GM23338 (cell line): ENCODE results near the gene KLC1. TPM values are rescaled to one million over a fixed set of nuclear protein-coding genes. Genes with fewer than 3 reads are reported as not detected.

Source experiments
- ATAC-seq: fragments of 200-7000 bp; cut with Tn5 transposase; 3 replicates; pipeline ENCODE4 v1.9.1; 2020
- DNase-seq: peaks from one replicate; pipeline ENCODE4 v3.0.0-alpha.2; 2015; ENCODE audit warnings: low spot score
- H2AFZ ChIP-seq: fragments of 200-600 bp; sonication (generic); 2 replicates; pipeline ENCODE4 v1.8.0; 2016; ENCODE audit warnings: antibody characterized with exemption, mild to moderate bottlenecking, moderate library complexity
- H3F3A ChIP-seq: fragments of 200-600 bp; sonication (generic); replicated peaks from 2 replicates; pipeline ENCODE4 v1.8.0; 2017; ENCODE audit warnings: antibody characterized with exemption, mixed run types, low read depth
- H3K27ac ChIP-seq: fragments of 200-600 bp; sonication (generic); 2 replicates; pipeline ENCODE4 v1.6.1; 2016; ENCODE audit warnings: low read depth
- H3K27me3 ChIP-seq: fragments of 200-600 bp; sonication (generic); 2 replicates; pipeline ENCODE4 v1.8.0; 2016; ENCODE audit warnings: mild to moderate bottlenecking, mixed run types, moderate library complexity; ENCODE audit not compliant: insufficient read depth
- H3K36me3 ChIP-seq: fragments of 200-600 bp; sonication (generic); 2 replicates; pipeline ENCODE4 v1.8.0; 2016; ENCODE audit warnings: mild to moderate bottlenecking; ENCODE audit not compliant: insufficient read depth
- H3K4me1 ChIP-seq: fragments of 200-600 bp; sonication (generic); 2 replicates; pipeline ENCODE4 v1.8.0; 2016; ENCODE audit warnings: mild to moderate bottlenecking, moderate library complexity; ENCODE audit not compliant: insufficient read depth
- H3K4me2 ChIP-seq: fragments of 200-600 bp; sonication (generic); 2 replicates; pipeline ENCODE4 v1.7.1; 2017; ENCODE audit warnings: mixed run types
- H3K4me3 ChIP-seq: fragments of 200-600 bp; sonication (generic); 2 replicates; pipeline ENCODE4 v1.6.1; 2016; ENCODE audit warnings: mixed run types
- H3K79me2 ChIP-seq: fragments of 200-600 bp; sonication (generic); replicated peaks from 2 replicates; pipeline ENCODE4 v1.8.0; 2017; ENCODE audit warnings: mild to moderate bottlenecking; ENCODE audit not compliant: insufficient read depth
- H3K9me2 ChIP-seq: fragments of 200-600 bp; sonication (generic); 2 replicates; pipeline ENCODE4 v1.8.0; 2017; ENCODE audit not compliant: insufficient read depth
- H4K20me1 ChIP-seq: fragments of 200-600 bp; sonication (generic); replicated peaks from 2 replicates; pipeline ENCODE4 v1.8.0; 2017; ENCODE audit warnings: mild to moderate bottlenecking; ENCODE audit not compliant: insufficient read depth
- H3K27ac Mint-ChIP-seq: 2 replicates; pipeline ENCODE4 v1.8.0; 2020; ENCODE audit warnings: inconsistent platforms, mild to moderate bottlenecking, moderate library complexity, mixed read lengths
- H3K27me3 Mint-ChIP-seq: 3 replicates; pipeline ENCODE4 v1.8.0; 2022; ENCODE audit warnings: low read depth, mild to moderate bottlenecking, moderate library complexity, mixed read lengths, inconsistent platforms; ENCODE audit not compliant: insufficient read depth, poor library complexity
- H3K36me3 Mint-ChIP-seq: 3 replicates; pipeline ENCODE4 v1.8.0; 2021; ENCODE audit warnings: low read depth, mild to moderate bottlenecking, inconsistent platforms, moderate library complexity, mixed read lengths
- H3K4me1 Mint-ChIP-seq: 3 replicates; pipeline ENCODE4 v1.8.0; 2020; ENCODE audit warnings: mild to moderate bottlenecking, inconsistent platforms, mixed read lengths
- H3K4me3 Mint-ChIP-seq: 3 replicates; pipeline ENCODE4 v1.8.0; 2021; ENCODE audit warnings: moderate library complexity, mild to moderate bottlenecking, inconsistent platforms, mixed read lengths
- H3K9me3 Mint-ChIP-seq: 3 replicates; pipeline ENCODE4 v1.8.0; 2020; ENCODE audit warnings: moderate library complexity, mild to moderate bottlenecking, inconsistent platforms, mixed read lengths
- CREB1 ChIP-seq: fragments of 250-450 bp; sonication (Bioruptor Pico); IDR thresholded peaks from 2 replicates; pipeline ENCODE4 v1.5.0; 2020; ENCODE audit warnings: low read depth, mild to moderate bottlenecking, moderate library complexity
- EZH2 ChIP-seq: fragments of 200-600 bp; sonication (generic); IDR thresholded peaks from one replicate; pipeline ENCODE4 v1.8.0; 2017; ENCODE audit warnings: antibody characterized with exemption, mild to moderate bottlenecking, low read depth; ENCODE audit not compliant: unreplicated experiment
- EZH2phosphoT487 ChIP-seq: fragments of 200-600 bp; sonication (generic); IDR thresholded peaks from one replicate; pipeline ENCODE4 v1.8.1; 2018; ENCODE audit warnings: antibody characterized with exemption; ENCODE audit not compliant: unreplicated experiment
- JUNB ChIP-seq: IDR thresholded peaks from one replicate; pipeline ENCODE4 v1.6.1; 2016; ENCODE audit warnings: antibody characterized with exemption; ENCODE audit not compliant: unreplicated experiment
- NANOG ChIP-seq: IDR thresholded peaks from 2 replicates; pipeline ENCODE4 v1.6.1; 2016; ENCODE audit warnings: antibody characterized with exemption, borderline replicate concordance
- POLR2AphosphoS5 ChIP-seq: IDR thresholded peaks from 2 replicates; pipeline ENCODE4 v1.6.1; 2016; ENCODE audit warnings: antibody characterized with exemption, low read depth
- STAT1 ChIP-seq: IDR thresholded peaks from one replicate; pipeline ENCODE4 v1.6.1; 2016; ENCODE audit warnings: antibody characterized with exemption; ENCODE audit not compliant: unreplicated experiment
- ZNF114 ChIP-seq: fragments of 250-450 bp; sonication (Bioruptor Pico); IDR thresholded peaks from 2 replicates; pipeline ENCODE4 v1.5.0; 2020; ENCODE audit warnings: mild to moderate bottlenecking, moderate library complexity
- ZNF331 ChIP-seq: fragments of 250-450 bp; sonication (Bioruptor Pico); IDR thresholded peaks from 2 replicates; pipeline ENCODE4 v1.5.0; 2020; ENCODE audit warnings: low read depth, mild to moderate bottlenecking, moderate library complexity
- polyA plus RNA-seq: library from polyadenylated mRNA; unstranded; fragments of >200 nt; fragmentation: Nextera tagmentation; extraction: Ambion mirVana; gene quantifications from 2 replicates; pipeline ENCODE4 v1.2.1, GENCODE V29; 2016
- total RNA-seq: library from RNA; depleted of rRNA; stranded (reverse); fragments of >200 nt; shearing (Covaris generic); gene quantifications from 2 replicates; pipeline ENCODE4 v1.2.3, GENCODE V29; 2014
- TF ChIP-seq, protein P1 (sequence below), 2 experiments: fragments of 200-600 bp in 1 of 2; sonication (generic) in 1 of 2; conservative IDR thresholded peaks; 2 replicates each; pipeline versions ENCODE4 v1.5.1 to v1.6.1; 2016 to 2017; ENCODE audit warnings: antibody characterized with exemption in 2 of 2, low read depth in 2 of 2, mild to moderate bottlenecking in 2 of 2, moderate library complexity in 1 of 2
- TF ChIP-seq, protein P2 (sequence below): IDR thresholded peaks from one replicate; pipeline ENCODE4 v1.6.1; 2018; ENCODE audit warnings: antibody characterized with exemption; ENCODE audit not compliant: unreplicated experiment

The KLC1 gene
- total and polyA plus RNA-seq, 2 experiments from 2014 or later: 165 to 308 TPM

DNA sequence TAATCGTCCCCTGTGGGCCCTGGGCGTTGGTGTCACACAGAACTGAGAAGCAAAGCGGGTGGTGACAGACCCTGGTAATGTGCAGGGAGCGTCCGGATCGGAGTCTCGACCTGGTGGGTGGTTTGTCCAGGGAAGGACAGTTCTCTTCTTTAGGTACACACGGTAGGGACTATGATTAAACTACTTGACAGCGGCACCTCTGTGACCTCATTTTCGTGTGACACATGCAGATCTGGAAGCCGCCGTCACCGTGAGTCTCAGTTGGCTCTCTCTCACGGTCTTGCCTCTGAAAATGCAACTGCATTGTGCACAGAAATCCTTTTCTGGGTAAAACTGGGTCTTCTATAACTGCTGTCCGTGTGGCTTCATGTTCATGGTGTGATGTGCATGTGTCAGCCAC lies 54.1 kb downstream of the KLC1 start (continued):
- TF ChIP-seq, protein P1, sequence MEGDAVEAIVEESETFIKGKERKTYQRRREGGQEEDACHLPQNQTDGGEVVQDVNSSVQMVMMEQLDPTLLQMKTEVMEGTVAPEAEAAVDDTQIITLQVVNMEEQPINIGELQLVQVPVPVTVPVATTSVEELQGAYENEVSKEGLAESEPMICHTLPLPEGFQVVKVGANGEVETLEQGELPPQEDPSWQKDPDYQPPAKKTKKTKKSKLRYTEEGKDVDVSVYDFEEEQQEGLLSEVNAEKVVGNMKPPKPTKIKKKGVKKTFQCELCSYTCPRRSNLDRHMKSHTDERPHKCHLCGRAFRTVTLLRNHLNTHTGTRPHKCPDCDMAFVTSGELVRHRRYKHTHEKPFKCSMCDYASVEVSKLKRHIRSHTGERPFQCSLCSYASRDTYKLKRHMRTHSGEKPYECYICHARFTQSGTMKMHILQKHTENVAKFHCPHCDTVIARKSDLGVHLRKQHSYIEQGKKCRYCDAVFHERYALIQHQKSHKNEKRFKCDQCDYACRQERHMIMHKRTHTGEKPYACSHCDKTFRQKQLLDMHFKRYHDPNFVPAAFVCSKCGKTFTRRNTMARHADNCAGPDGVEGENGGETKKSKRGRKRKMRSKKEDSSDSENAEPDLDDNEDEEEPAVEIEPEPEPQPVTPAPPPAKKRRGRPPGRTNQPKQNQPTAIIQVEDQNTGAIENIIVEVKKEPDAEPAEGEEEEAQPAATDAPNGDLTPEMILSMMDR (conservative IDR thresholded peaks at IDR 0.05; ENCODE audit: low read depth in 2 of 2): no peak
- TF ChIP-seq STAT1 (no peak), EZH2 (no peak), NANOG (no peak), EZH2phosphoT487 (no peak), ZNF331 (CRISPR knock-in tag) (no peak), CREB1 (no peak), ZNF114 (CRISPR knock-in tag) (no peak)
- TF ChIP-seq, protein P2, sequence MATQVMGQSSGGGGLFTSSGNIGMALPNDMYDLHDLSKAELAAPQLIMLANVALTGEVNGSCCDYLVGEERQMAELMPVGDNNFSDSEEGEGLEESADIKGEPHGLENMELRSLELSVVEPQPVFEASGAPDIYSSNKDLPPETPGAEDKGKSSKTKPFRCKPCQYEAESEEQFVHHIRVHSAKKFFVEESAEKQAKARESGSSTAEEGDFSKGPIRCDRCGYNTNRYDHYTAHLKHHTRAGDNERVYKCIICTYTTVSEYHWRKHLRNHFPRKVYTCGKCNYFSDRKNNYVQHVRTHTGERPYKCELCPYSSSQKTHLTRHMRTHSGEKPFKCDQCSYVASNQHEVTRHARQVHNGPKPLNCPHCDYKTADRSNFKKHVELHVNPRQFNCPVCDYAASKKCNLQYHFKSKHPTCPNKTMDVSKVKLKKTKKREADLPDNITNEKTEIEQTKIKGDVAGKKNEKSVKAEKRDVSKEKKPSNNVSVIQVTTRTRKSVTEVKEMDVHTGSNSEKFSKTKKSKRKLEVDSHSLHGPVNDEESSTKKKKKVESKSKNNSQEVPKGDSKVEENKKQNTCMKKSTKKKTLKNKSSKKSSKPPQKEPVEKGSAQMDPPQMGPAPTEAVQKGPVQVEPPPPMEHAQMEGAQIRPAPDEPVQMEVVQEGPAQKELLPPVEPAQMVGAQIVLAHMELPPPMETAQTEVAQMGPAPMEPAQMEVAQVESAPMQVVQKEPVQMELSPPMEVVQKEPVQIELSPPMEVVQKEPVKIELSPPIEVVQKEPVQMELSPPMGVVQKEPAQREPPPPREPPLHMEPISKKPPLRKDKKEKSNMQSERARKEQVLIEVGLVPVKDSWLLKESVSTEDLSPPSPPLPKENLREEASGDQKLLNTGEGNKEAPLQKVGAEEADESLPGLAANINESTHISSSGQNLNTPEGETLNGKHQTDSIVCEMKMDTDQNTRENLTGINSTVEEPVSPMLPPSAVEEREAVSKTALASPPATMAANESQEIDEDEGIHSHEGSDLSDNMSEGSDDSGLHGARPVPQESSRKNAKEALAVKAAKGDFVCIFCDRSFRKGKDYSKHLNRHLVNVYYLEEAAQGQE: no peak

DNA sequence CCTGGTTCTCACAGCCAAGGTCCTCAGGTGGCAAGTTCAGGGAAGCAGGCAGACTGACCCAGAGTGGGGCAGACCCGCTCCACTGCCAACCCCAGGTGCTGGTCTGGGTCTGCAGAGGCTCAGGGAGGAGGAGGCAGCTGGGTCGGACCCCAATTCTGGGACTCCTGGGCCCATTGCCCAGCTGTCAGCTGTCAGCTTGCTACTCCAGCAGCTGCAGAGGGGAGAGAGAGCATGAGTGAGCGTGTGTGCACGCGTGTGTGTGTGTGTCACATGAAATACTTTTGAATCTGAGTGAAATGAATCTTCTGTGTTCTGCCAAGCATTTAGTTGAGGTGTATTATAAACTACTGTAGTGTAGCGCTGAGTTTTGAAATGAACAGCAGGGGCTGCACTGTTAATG lies 55.5 kb downstream of the KLC1 start:
- DNase-seq (no peak), ATAC-seq (no peak)
- Histone ChIP-seq H3K27me3 (no peaks in the 10 kb centered on the region), H3K4me1 (no peaks in the 10 kb centered on the region), H3K4me2 (no peak overlapping the region), H3F3A (peaks cover 11% of the 10 kb centered on the region; the same call in 1 of the 2 replicates), H3K4me3 (no peak overlapping the region), H2AFZ (no peak overlapping the region), H4K20me1 (peaks cover 35% of the 10 kb centered on the region), H3K27ac (no peak overlapping the region), H3K79me2 (peaks cover 39% of the 10 kb centered on the region), H3K36me3 (peaks cover 58% of the 10 kb centered on the region), H3K9me2 (no peaks in the 10 kb centered on the region)
- Mint-ChIP-seq H3K27me3 (peaks cover 10% of the 10 kb centered on the region), H3K4me1 (peaks cover 1% of the 10 kb centered on the region; the same call in 2 of the 3 replicates), H3K9me3 (no peaks in the 10 kb centered on the region), H3K4me3 (no peak overlapping the region), H3K27ac (no peak overlapping the region), H3K36me3 (peaks cover 61% of the 10 kb centered on the region)
- TF ChIP-seq EZH2: no peak
- TF ChIP-seq, protein P2: no peak
- TF ChIP-seq JUNB: no peak
- TF ChIP-seq POLR2AphosphoS5: no peak
- TF ChIP-seq ZNF114 (CRISPR knock-in tag): no peak
- no peak for TF ChIP-seq STAT1
- no peak for TF ChIP-seq EZH2phosphoT487
